Tibial nerve (tissue), 4 donors: Measurements from ENCODE around the gene RRAS. TPM values are rescaled to one million over a fixed set of nuclear protein-coding genes. Genes with fewer than 3 reads are reported as not detected.

Experiments used
- DNase-seq, 2 donors: peaks; one replicate each; pipeline ENCODE4 v3.0.0-alpha.2; 2019; ENCODE audit warnings: low spot score in 2 of 2
- H3K27ac ChIP-seq, 4 donors: fragments of 200-600 bp; sonication (generic) in 3 of 4; one replicate each; pipeline ENCODE4 v1.5.1; 2017 to 2019; ENCODE audit warnings: mild to moderate bottlenecking in 1 of 4
- H3K27me3 ChIP-seq, 2 donors: fragments of 200-600 bp; sonication (generic) in 1 of 2; one replicate each; pipeline versions ENCODE4 v1.5.1 to v1.6.0; 2017 to 2019
- H3K36me3 ChIP-seq, 3 donors: fragments of 200-600 bp; sonication (generic); one replicate each; pipeline ENCODE4 v1.5.1; 2018 to 2019
- H3K4me1 ChIP-seq, 4 donors: fragments of 200-600 bp; sonication (generic) in 3 of 4; one replicate each; pipeline ENCODE4 v1.5.1; 2017 to 2019
- H3K4me3 ChIP-seq, 4 donors: fragments of 200-600 bp; sonication (generic) in 3 of 4; one replicate each; pipeline ENCODE4 v1.5.1; 2017 to 2019; ENCODE audit warnings: mild to moderate bottlenecking in 1 of 4, moderate library complexity in 1 of 4
- H3K9me3 ChIP-seq, 4 donors: fragments of 200-600 bp; sonication (generic) in 3 of 4; one replicate each; pipeline ENCODE4 v1.5.1; 2017 to 2019
- EP300 ChIP-seq, 2 donors: sonication (generic); formaldehyde crosslinking; IDR thresholded peaks; one replicate each; pipeline ENCODE4 v1.6.1; 2017; ENCODE audit warnings: antibody characterized with exemption in 2 of 2, mild to moderate bottlenecking in 1 of 2
- POLR2A ChIP-seq, 2 donors: fragments of 450-650 bp; IDR thresholded peaks; one replicate each; pipeline ENCODE4 v1.6.1; 2017; ENCODE audit warnings: antibody characterized with exemption in 2 of 2, mild to moderate bottlenecking in 2 of 2, moderate library complexity in 2 of 2
- WGBS, 2 donors: methylation state at CpG; one replicate each; pipeline ENCODE4 v1.1.5; 2018; 5-methylcytosine and 5-hydroxymethylcytosine counted together
- total RNA-seq, 4 donors: library from RNA; depleted of rRNA; stranded (reverse); fragments of >200 nt; gene quantifications; one replicate each; pipeline ENCODE4 v1.1.0, GENCODE V29; 2016
- TF ChIP-seq, protein P1 (sequence below), 5 experiments: fragments of 200-600 bp in 3 of 5; fragments of 450-650 bp in 2 of 5; sonication (generic) in 3 of 5; IDR thresholded peaks; one replicate each; pipeline ENCODE4 v1.5.1; 2016 to 2019; ENCODE audit warnings: antibody characterized with exemption in 5 of 5, mild to moderate bottlenecking in 3 of 5, moderate library complexity in 2 of 5

The RRAS gene
- total RNA-seq, 4 donors from 2014 or later = 81.6 to 190 (median 162) TPM

DNA sequence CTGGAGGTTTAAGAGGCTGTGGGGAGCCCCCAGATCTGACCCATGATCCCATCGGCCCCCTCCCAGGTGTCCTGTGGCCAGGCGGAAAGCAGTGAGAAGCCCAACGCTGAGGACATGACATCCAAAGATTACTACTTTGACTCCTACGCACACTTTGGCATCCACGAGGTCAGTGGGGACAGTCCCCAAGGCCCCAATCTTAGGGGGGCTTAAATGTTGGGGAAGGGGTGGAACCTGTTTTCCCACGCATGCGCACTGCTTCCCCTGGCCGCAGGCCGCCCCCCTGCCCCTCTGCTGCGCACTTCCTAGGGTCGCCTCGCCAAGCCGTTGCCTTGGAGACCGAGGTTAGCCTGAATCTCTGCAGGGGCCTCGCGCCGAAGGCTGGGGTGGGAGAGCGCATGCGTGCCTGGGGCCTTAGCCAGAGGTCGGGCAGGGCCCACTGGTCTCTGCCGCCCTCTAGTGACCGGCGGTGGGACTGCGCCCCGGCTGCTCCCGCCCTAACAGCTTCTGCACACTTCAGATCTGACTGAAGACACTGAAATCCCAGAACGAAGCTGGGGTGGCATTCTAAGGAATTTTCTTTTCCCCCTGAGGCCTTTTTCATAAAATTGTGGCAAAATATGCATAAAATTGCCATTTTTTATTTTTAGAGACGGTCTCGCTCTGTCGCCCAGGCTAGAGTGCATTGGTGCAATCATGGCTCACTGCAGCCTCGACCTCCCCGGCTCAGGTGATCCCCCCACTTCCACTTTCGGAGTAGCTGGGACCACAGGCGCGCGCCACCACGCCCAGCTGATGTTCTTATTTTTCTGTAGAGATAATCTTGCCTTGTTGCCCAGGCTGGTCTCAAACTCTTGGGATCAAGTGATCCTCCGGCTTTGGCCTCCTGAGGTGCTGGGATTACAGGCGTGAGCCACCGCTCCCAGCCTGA is 40.7 kb upstream of the RRAS start:
- WGBS, 2 donors = 29 to 40% methylated on average over 28 to 39 of the region's 40 CpGs
- DNase-seq = peak; percentile 79 to 86
- no peak for TF ChIP-seq POLR2A (IDR thresholded peaks at IDR 0.05)
- TF ChIP-seq, protein P1, sequence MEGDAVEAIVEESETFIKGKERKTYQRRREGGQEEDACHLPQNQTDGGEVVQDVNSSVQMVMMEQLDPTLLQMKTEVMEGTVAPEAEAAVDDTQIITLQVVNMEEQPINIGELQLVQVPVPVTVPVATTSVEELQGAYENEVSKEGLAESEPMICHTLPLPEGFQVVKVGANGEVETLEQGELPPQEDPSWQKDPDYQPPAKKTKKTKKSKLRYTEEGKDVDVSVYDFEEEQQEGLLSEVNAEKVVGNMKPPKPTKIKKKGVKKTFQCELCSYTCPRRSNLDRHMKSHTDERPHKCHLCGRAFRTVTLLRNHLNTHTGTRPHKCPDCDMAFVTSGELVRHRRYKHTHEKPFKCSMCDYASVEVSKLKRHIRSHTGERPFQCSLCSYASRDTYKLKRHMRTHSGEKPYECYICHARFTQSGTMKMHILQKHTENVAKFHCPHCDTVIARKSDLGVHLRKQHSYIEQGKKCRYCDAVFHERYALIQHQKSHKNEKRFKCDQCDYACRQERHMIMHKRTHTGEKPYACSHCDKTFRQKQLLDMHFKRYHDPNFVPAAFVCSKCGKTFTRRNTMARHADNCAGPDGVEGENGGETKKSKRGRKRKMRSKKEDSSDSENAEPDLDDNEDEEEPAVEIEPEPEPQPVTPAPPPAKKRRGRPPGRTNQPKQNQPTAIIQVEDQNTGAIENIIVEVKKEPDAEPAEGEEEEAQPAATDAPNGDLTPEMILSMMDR (IDR thresholded peaks at IDR 0.05) = peak; percentile 97 to 100 (median 100)
- peak; percentile 52 to 58 for TF ChIP-seq EP300 (IDR thresholded peaks at IDR 0.05)
- no peaks in the 10 kb centered on the region for H3K27me3 ChIP-seq
- H3K27ac ChIP-seq = peak overlapping the region; percentile 50 to 97 (median 78)
- H3K9me3 ChIP-seq = no peaks in the 10 kb centered on the region
- peaks cover 0 to 49% (median 22%) of the 10 kb centered on the region in 3 donors for H3K36me3 ChIP-seq
- H3K4me3 ChIP-seq = peak overlapping the region in 2 of 4 donors; percentile 23 to 30
- peaks cover 0 to 45% (median 28%) of the 10 kb centered on the region in 4 donors for H3K4me1 ChIP-seq

DNA sequence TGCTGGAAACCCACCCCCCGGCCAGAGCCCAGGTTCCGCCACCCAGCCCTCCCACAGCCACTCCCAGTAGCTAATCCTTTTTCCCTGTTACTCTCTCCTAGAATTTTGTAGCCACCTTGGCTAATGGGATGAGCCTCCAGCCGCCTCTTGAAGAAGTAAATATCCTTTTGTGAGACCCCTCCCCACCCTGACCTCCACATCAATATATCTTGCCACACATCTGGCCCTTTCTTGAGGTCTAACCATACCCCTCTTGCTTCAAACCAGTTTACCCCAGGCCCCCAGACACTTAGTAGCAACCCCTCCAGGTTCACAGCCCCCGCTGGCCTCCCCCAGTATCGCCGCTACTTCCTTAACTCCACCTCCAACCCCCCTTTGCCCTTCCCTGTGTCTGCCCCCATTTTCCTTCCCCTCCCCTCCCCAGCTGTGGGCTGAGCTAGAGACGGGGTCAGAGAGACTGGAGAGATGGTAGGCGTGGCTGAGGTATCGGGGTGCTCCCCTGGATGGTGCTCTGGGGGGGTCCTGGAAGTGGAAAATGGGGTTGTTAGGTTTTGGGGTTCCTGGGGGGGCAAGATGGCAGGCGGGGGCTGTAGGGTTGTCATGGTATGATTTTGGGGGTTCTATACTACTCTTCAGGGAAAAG is 39.9 kb upstream of the RRAS start:
- peaks cover 0 to 52% (median 28%) of the 10 kb centered on the region in 4 donors for H3K4me1 ChIP-seq
- 43 to 49% methylated on average over 10 of the region's 10 CpGs for WGBS, 2 donors
- H3K4me3 ChIP-seq = peak overlapping the region in 1 of 4 donors; percentile 30
- TF ChIP-seq EP300 (IDR thresholded peaks at IDR 0.05) = no peak
- TF ChIP-seq, protein P1 (IDR thresholded peaks at IDR 0.05) = no peak
- TF ChIP-seq POLR2A (IDR thresholded peaks at IDR 0.05) = no peak
- peak overlapping the region; percentile 50 to 97 (median 78) for H3K27ac ChIP-seq
- no peak for DNase-seq
- no peaks in the 10 kb centered on the region for H3K9me3 ChIP-seq
- no peaks in the 10 kb centered on the region for H3K27me3 ChIP-seq
- peaks cover 0 to 41% (median 18%) of the 10 kb centered on the region in 3 donors for H3K36me3 ChIP-seq

DNA sequence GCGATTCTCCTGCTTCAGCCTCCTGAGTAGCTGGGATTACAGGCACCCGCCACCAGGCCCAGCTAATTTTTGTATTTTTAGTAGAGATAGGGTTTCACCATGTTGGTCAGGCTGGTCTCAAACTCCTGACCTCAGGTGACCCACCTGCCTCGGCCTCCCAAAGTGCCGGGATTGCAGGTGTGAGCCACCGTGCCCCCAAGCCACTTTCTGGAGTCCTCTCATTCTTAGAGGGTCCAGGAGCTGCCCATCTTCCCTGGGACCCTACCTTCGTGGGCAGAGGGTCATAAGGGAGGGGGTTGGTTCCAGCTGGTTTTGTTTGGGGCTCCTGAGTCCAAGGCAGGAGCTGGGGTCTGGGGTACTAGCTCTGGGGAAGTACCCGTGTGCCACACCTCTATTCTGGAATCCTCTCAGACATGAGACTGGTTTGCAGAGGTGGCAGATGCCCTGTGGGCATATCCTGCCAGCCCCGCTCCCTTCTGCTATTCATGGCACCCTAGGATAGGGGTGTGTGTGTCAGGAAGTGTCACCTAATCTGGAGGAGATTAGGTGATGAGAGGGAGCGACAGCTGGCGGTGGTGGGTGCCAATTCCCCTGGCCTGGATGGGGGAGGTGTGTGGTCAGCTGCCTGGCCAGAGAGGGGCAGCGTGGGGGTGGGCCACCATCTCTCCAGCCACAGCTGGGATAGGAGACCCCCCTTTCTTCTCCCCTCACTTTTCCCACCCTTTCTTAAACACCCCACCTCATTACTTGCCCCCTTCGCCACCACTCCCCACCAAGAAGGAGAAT is 39.2 kb upstream of the RRAS start:
- no peak overlapping the region for H3K4me3 ChIP-seq
- H3K9me3 ChIP-seq = no peaks in the 10 kb centered on the region
- 63 to 66% methylated on average over 12 of the region's 12 CpGs for WGBS, 2 donors
- TF ChIP-seq EP300 (IDR thresholded peaks at IDR 0.05) = no peak
- no peak for TF ChIP-seq POLR2A (IDR thresholded peaks at IDR 0.05)
- TF ChIP-seq, protein P1 (IDR thresholded peaks at IDR 0.05) = no peak
- no peak for DNase-seq
- peak overlapping the region in 2 of 4 donors; percentile 95 to 97 for H3K27ac ChIP-seq
- H3K27me3 ChIP-seq = no peaks in the 10 kb centered on the region
- H3K4me1 ChIP-seq = peaks cover 0 to 52% (median 28%) of the 10 kb centered on the region in 4 donors
- peaks cover 0 to 34% (median 11%) of the 10 kb centered on the region in 3 donors for H3K36me3 ChIP-seq

DNA sequence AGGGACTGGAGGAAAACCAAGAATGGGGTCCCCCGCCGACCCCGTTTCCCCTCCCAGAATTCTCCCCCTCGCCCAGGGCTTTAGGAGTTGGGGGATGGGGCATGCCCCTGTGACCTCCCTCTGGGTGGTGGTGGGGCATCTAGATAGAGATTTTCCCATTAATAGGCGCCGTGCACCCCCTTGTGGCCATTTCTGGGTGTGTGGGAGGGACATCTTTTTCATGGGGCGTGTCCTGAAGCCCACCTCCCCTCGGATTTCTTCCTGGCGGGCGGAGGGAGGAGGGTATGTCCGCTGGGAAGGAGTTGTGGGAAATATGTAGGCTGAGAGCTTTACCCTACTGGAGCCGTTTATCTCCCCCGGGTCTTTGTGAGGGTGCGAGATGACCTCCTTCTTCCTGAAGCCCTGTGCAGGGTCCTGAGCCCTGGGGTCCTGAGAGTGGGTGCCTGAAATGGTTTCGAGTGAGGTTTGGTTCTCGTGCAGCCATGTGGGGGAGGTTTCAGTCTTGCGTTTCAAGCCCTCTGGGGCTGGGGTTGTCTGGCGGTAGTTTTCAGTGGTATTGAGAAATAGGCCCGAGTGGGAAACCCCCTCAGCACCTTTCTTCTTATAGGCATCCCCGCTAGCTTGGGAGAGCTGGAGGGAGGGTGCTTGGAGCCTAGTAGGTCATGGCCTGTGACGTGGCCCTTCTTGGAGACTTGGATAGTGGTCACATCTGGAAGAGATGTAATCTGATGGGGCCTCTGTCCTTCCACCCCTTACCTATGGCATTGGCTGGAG is 38.1 kb upstream of the RRAS start:
- Histone ChIP-seq H3K27me3 (no peaks in the 10 kb centered on the region), H3K4me3 (peak overlapping the region; percentile 66 to 100 (median 92)), H3K4me1 (peaks cover 0 to 52% (median 28%) of the 10 kb centered on the region in 4 donors), H3K36me3 (peaks cover 0 to 23% (median 11%) of the 10 kb centered on the region in 3 donors), H3K9me3 (no peaks in the 10 kb centered on the region), H3K27ac (peak overlapping the region; percentile 93 to 97 (median 96))
- 2 to 3% methylated on average over 15 to 21 of the region's 21 CpGs for WGBS, 2 donors
- DNase-seq = peak; percentile 72 to 83
- TF ChIP-seq EP300 (IDR thresholded peaks at IDR 0.05) = no peak
- TF ChIP-seq, protein P1 (IDR thresholded peaks at IDR 0.05) = peak; percentile 37 to 76 (median 63)
